G401 (cell line): Measurements from ENCODE around the gene SLC6A2. TPM values are rescaled to one million over a fixed set of nuclear protein-coding genes. Genes with fewer than 3 reads are reported as not detected.
"Not testable (repeated sequence)": the region's sequence is repeated elsewhere in the genome, so short reads cannot be mapped to it uniquely, and the experiment has no call there.

Experiments used
- DNase-seq: peaks from one replicate; pipeline ENCODE4 v3.0.0-alpha.2; 2015; ENCODE audit warnings: low spot score
- in situ Hi-C: cut with HindIII; loops from 2 replicates; pipeline ENCODE4 v1.10.0; 2016; ENCODE audit warnings: low sequenced_read_pairs, mixed read lengths
- total RNA-seq: library from RNA; depleted of rRNA; stranded (reverse); fragments of >200 nt; shearing (Covaris generic); gene quantifications from 2 replicates; pipeline ENCODE4 v1.2.3, GENCODE V29; 2014; rRNA removed

The SLC6A2 gene
- total RNA-seq, result not detected in 2 replicates

DNA sequence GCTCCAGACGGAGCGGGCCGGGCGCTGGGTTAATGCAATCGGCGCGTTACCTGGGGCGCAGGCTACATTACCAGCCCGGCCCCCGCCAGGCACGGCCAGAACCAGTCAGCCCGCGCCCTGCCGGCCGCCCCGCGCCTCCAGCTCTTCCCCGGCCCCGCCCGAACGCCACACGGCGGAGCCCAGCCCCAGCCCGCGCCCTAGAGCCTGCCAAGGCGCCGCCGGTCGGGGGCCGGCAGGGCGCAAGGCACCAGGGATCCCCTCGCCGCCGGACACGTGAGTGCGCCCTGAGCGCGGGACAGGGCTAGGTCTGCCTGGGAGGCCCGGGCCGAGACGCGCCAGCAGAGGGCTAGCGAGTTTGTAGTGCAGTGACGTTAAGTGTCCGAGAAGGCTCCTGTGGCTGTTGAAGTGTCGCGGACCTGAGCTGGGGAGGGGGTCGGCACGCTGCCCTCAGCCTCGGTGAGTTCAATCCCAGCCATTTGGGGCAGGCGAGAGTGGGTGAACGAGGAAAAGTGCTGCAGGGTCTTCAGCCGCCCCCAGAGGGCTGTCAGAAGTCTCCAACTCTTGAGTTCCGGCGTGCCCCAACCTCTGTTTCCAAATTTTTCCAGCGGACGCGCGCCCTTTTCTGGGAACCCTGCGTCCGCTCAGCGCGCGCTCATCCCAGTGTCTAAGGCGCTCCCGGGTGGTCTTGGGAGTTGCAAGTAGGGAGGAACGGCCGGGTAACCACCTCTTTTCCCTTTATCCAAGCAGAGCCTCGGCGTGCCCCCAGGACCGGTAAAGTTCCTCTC, at the start of gene SLC6A2:
Gene SLC6A2, plus strand, starts transcription at position 92 of the 785 bp plus-strand sequence. CDS start 707 bp downstream, outside the sequence.
- in situ Hi-C loops, result no loop called here

DNA sequence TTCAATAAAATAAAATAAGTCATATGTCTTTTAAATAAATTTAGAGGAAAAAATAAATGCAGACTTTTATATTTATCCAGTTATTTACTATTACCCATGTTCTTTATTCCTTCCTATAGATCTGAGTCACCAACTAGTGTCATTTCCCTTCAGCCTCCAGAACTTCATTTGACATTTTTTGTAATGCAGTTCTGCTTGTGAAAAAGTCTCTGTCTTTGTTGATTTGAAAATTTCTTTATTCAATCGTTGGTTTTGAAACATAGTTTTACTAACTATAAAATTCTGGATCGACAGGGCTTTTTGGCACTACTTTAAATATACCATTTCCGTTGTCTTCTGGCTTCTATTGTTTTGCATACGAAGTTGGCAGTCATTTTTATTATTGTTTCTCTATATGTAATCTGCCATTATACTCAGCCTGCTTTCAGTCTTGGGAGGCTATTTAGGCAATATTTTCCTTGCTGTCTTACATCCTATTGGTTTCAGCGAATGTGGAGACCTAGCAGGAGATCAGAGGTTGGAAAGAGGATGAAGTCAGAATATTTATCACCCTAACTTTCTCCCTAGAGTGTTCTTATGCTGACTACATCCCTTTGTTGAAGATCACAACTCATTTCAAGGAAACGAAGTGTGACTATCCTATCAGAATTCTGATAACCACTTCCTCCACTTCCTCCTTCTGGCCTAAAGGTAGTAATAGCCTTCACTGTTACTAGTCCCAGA, 42.0 kb upstream of the SLC6A2 start:
- DNase-seq, result no peak
- in situ Hi-C loops, result no loop called here

More for the DNA sequence above, at the start of gene SLC6A2:
- DNase-seq, result no peak

DNA sequence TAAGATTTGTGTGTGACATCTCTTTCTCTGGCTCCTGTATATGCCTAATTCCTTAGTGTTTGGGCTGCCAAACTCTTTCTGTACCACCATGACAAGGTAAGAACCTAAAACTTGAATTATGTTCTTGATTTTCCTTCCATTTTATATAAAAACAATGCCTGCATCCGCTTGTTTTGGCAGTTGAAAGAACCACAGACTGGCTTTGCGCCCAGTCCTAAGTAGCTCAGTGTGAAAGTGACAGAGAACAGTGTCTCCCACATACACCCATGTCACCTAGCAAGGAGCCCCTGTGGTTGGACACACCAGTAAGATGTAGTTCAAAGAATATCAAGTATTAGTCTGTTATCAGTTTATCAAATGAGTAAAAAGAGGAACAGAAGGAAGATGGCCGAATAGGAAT, 40.7 kb upstream of the SLC6A2 start:
- in situ Hi-C loops, result no loop called here
- no peak for DNase-seq

DNA sequence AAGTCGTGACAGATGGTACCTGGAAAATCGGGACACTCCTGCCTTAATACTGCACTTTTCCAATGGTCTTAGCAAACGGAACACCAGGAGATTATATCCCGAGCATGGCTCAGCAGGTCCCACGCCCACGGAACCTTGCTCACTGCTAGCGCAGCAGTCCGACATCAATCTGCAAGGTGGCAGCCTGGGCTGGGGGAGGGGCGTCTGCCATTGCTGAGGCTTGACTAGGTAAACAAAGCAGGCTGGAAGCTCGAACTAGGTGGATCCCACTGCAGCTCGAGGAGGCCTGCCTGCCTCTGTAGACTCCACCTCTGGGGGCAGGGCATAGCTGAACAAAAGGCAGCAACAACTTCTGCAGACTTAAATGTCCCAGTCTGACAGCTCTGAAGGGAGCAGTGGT, 40.1 kb upstream of the SLC6A2 start:
- in situ Hi-C loops, DNase-seq: not testable (repeated sequence)

DNA sequence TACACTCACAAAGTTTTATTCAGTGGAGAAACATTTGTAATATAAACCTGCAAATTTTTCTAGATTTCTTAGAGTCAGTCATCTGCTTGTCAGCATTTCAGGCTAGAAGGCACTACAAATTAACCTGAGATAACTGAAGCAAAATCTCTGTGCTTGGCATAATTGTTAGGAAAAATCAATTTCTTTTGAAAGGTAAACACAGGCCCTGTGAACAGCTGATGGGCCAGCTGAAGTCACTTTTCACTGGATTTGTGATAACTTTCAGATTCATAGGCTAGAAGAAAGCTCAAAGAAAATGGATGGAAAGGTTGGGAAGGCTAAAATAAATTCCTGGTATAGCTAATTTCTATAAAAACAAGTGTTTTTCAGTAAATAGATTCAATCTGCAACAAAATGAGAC, 34.0 kb upstream of the SLC6A2 start:
- in situ Hi-C loops, result no loop called here
- DNase-seq, result no peak

DNA sequence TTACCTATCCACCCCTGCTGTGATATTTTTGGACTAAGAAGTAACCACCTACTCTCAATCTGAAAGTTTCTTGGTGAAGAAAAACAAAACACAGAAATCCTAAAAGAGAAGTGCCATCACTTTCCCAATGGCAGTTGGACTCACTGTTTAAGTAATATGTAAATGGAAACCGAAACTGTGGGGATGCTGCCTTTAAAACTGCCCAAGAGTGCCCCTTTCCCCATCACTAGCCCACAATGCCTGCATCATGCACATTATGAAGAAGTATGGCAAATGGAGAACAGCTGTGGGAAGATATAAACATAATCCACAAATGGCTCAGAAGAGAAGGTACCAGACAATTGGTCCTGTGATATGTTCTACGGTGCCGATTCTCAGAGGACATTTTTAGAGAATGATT, 33.5 kb upstream of the SLC6A2 start:
- no peak for DNase-seq
- in situ Hi-C loops, result no loop called here

DNA sequence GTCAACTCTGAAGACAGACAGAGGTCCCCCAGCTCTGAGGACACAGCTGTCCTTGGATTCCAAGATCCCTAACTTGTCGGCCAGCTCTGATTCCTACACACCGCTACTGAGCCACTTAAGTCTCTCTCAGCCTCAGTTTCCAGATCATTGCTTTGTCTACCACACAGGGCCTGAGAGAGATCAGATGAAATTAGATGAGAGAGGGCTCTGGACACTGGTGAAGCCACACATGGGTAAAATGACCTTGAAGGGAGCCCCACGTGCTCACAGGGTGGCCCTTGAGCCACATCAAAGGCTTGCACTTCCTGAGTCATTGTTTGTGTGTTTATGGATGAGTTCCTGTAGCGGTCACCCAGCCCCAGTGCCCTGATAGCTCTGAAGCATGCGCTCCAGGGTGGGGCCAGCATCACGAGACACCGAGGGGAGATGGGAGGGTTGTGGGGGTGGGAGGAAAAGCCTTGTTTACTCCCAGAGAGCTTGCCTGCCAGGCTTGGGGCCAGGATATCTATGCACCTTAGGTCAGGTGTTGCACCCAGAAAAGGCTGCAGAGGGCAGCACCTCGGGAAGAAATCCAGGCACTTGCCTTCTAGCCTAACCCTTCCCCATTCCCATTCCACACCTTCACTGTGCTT, 32.7 kb upstream of the SLC6A2 start:
- DNase-seq, result no peak
- in situ Hi-C loops, result no loop called here

DNA sequence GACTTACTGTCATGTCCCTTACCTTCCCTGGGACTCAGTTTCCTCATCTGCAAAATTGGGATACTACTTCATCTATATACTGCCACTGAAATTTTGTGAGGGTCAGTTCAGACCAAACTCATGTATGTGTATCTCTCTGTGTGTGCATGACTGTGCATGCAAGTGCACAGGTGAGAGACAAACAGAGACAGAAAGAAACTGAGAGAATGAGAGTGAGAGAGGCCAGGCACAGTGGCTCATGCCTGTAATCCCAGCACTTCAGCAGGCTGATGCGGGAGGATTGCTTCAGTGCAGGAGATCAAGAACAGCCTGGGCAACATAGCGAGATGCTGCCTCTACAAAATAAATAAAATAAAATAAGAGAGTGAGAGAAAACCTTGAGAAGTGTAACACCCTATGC, 32.1 kb upstream of the SLC6A2 start:
- DNase-seq, result no peak
- in situ Hi-C loops, result no loop called here

DNA sequence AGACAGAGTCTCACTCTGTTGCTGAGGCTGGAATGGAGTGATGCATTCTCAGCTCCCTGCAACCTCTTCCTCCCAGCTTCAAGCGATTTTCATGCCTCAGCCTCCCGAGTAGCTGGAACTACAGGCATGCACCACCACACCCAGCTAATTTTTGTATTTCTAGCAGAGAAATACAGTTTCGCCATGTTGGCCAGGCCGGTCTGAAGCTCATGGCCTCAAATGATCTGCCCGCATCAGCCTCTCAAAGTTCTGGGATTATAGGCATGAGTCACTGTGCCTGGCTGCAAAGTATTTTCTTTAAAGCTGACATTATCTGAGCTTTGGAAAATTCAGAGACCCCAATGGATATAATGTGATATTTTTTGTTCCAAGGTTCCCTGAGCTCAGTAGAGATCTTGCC, 31.1 kb upstream of the SLC6A2 start:
- in situ Hi-C loops, result no loop called here
- no peak for DNase-seq

DNA sequence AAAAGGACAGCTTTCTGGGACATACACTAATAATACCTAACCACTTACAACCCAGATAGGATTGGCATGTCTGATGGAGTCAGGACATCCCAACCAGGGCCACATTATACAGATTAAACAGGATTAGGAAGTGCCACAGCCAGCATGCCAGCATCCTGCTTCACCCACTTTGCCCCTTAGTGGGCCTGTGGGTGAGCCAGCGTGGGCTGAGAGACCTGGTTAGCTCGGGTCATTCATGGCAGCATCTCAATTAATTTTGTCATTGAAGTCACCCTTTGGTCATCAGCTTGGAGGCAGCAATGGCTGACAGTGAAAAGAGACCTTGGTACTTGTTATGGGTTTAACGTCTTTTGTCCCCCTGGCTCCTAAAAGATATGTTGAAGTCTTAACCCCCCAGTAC, 29.9 kb upstream of the SLC6A2 start:
- in situ Hi-C loops, result no loop called here

DNA sequence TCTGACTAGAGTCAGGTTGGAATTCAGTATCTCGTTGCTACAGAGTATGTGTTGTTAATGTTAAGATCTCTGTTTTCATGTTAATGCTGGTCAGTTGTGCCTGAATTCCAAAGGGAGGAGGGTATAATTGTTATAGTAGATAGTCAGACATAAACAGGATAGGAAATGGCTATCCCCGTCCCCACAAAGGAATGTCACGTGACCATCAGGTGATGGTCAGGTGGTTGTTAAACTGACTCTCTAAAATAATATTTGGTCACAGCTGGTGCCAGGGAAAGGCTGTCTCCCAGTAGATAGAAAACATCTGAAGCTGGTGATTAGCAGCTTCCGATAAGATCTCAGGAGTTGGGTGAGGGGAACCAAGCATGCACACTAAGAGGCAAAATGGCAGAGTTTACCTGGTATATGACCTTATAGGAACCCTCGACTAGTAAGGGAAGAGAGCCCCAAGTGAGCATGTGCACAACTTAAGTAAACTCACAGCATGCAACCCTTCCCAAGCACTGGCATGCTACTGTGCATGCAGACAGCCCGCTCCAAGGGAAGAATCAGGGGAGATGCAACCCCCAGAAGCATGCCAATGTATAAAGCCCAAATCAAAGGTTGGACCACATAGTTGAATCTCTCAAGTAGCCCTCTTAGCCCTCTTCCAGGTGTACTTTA, 27.4 kb upstream of the SLC6A2 start:
- in situ Hi-C loops, result no loop called here
- DNase-seq, result no peak

More for the DNA sequence above, 29.9 kb upstream of the SLC6A2 start:
- DNase-seq, result no peak

DNA sequence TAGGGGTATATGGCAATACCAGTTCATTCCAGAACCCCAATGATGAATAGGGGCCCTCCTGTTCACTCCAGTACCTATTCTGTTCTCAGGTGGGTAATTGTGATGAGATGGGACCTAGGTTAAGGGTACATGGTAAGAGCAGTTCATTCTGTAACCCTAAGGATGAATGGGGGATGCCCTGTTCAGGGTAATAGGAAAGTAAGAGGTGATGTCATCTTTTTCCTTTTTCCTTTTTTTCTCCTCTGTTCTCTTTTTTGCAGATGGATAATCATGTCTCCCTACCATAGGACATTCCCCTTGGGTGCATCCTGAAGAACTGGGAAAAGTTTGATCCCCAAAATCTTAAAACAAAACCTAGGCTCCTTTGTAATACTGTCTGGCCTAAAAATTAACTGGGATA, 25.0 kb upstream of the SLC6A2 start:
- DNase-seq, result no peak
- in situ Hi-C loops, result no loop called here

DNA sequence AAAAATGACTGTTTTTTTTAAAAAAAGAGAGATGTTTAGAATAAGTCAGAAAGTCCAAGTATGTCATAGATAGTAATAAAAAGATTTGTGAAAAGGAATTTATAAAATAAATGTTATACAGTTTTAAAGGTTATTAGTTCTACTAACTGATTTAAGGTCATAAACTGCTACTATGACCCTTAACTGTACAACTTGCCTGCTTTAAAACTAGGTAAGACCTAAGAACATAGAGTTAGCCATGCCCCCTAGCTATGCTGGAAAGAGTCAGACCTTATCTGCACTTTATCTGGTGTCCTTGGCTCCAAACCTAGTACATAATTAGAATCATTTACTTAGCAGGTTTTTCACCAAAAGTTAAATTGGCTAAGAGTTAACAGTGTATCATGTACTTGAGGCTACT, 23.5 kb upstream of the SLC6A2 start:
- in situ Hi-C loops, result no loop called here
- DNase-seq, result no peak

DNA sequence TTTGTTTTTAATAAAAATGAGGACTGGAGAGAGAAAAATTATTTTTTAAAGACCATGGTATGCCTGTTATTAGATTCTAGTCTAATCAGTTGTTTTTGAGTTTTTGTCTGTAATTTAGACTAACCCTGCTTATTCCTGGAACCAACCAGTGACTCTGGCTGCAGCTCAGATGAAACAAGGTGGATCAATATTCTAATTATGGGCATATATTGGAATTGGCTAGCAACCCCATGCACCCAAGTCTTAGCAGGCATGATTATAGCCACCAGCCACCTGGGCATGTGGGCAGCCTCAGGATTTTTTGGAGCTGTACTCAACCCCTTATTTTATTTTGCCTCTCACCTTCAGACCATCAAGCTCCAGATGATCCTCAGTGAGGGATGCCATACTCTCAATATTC, 21.6 kb upstream of the SLC6A2 start:
- in situ Hi-C loops, result no loop called here

DNA sequence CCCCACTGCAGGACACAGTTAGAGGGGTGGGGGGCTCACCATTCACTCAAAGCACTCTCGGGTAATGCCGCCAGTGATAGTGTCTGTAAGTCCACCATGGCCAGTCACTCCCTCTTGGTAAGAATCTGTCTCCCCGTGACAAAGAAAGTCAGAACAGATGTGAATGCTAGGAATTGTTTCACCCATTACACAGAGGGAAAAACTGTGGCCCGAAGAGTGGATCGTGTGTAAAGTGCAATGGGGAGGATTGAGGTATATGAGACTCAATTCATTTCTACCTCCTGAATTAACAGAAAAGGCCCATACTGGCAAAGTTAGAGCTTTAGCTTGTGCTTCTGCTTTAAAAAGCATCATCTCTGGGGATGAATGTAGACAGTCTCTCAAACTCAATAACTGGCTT, 17.5 kb upstream of the SLC6A2 start:
- in situ Hi-C loops, result no loop called here
- DNase-seq, result no peak

More for the DNA sequence above, 21.6 kb upstream of the SLC6A2 start:
- DNase-seq, result no peak

DNA sequence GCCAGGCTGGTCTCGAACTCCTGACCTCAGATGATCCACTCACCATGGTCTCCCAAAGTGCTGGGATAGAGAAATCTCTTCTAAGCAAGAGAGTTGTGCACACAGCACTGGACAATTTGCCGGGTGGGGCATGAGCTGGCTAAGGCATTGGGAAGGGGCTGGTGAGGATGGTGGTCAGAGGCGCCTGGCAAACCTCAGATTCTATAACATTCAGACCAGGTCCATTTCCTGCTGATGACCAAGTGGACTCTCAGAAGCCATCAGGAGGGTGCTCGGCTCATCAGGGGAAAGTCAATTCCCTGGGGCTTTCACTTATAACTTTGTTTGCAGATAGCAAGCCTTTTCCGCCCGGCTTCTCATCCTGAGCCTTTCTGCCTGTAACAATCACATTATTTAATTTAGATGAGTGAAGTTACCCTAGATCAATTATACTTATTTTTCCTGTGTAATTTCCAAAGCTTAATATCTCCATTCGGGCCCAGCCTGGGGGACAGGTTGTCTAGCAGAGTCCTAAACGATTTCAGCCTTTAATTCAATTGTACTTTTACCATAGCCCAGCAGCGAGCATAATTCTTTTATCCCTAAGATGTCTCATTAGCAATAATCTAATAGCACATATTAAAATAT, 15.0 kb upstream of the SLC6A2 start:
- in situ Hi-C loops, result no loop called here
- DNase-seq, result no peak

DNA sequence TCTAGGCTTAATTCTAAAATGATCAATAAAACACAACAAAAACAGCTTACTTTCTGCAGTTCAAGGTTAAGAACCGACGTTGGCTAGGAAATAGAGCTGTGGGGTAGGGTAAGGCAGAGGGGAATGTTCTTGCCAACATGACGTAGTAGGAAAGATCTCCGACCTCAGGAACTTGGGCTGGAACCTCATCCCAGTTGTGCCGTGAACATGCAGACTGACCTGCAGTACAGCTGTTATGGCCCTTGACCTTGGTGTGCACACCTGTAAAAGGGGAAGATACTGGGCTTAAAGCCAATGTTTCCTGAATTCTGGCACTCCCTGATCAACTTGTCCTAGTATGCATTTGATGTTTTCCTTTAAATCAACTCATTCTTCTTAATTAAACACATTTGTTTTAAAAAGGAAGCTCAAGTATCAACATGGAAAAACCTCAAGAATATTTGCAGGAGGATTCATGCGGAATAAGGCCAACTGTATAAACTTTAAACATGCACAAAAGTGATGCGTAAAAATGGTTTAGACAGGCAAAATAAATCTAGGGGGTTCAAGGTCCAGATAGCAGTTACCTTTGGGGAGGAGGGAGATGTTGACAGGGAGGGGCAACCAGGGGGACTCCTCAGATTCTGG, 14.2 kb upstream of the SLC6A2 start:
- in situ Hi-C loops, result no loop called here

DNA sequence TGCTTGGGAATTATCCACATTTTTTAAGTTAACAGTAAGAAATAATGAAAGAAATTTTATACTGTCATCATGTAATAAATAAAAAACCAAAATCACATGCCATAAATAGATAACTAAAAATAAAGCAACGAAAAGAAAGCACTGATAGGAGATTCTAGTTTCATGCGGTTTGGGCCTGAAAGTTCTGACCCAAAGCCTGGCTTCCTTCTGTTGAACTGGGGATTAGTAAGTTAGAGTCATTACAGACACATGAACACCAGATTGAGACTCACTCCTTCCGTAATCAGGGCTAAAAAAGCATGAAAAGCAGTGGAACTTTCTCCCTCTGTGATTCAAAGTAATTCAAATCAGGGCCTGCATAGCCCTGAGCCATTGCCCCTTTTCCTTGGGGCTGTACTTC, 13.2 kb upstream of the SLC6A2 start:
- no peak for DNase-seq
- in situ Hi-C loops, result no loop called here

More for the DNA sequence above, 14.2 kb upstream of the SLC6A2 start:
- no peak for DNase-seq
